ENCODE data around the gene LUC7L3. TPM values are rescaled to one million over a fixed set of nuclear protein-coding genes. Genes with fewer than 3 reads are reported as not detected.

LUC7L3 gene
- total RNA-seq, 1 experiment from 2014 or later: 154 TPM

DNA sequence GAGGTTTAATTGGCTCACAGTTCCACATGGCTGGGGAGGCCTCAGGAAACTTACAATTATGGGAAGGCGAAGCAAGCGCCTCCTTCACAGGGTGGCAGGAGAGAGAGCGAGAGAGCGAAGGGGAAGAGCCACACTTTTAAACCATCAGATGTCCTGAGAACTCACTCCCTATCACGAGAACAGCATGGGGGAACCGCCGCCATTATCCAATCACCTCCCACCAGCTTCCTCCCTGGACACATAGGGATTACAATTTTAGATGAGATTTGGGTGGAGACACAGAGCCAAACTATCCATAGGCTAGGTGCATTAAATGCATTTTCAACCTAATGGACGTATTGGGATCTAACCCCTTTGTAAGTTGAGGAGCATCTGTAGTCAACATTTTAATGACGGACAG is 6.8 kb upstream of the LUC7L3 start:
- Histone ChIP-seq H2BK5ac (ENCODE audit: insufficient read length, low read length) (no peak overlapping the region), H4K91ac (ENCODE audit: insufficient read length, low read depth, low read length) (no peak overlapping the region), H3K4ac (ENCODE audit: low read depth, low read length) (no peak overlapping the region), H3K23ac (ENCODE audit: insufficient read length, low read depth, low read length) (no peak overlapping the region), H3K79me1 (ENCODE audit: insufficient read depth, low read depth, low read length, poor library complexity, severe bottlenecking) (no peaks in the 10 kb centered on the region), H3K23me2 (ENCODE audit: insufficient read length, low read depth, low read length, poor library complexity, severe bottlenecking) (peaks cover 5% of the 10 kb centered on the region), H2BK20ac (ENCODE audit: low read depth, low read length, poor library complexity, severe bottlenecking) (no peak overlapping the region), H3K56ac (ENCODE audit: insufficient read length, low read depth, low read length) (no peak overlapping the region), H3K27me3 (ENCODE audit: insufficient read depth, low read length) (no peaks in the 10 kb centered on the region), H3K4me2 (ENCODE audit: insufficient read depth, insufficient read length, low read length) (no peak overlapping the region), H3T11ph (ENCODE audit: low read length) (no peak overlapping the region), H3K9me3 (ENCODE audit: control insufficient read depth, low read depth, low read length) (no peaks in the 10 kb centered on the region), H3K9ac (ENCODE audit: extremely low read depth, insufficient read length, low read length) (no peak overlapping the region), H2AK5ac (ENCODE audit: insufficient read length, low read length) (no peak overlapping the region), H4K20me1 (ENCODE audit: control insufficient read depth, insufficient read depth, insufficient read length) (no peaks in the 10 kb centered on the region), H3K27ac (ENCODE audit: insufficient read length, low read depth, low read length) (no peak overlapping the region), H2AFZ (ENCODE audit: low read length) (no peak overlapping the region), H2BK15ac (ENCODE audit: low read depth, low read length) (no peak overlapping the region), H2BK120ac (ENCODE audit: low read depth, low read length, poor library complexity, severe bottlenecking) (no peak overlapping the region), H3K18ac (ENCODE audit: insufficient read length, low read depth, low read length) (no peak overlapping the region), H3K4me1 (ENCODE audit: insufficient read depth, low read length) (no peaks in the 10 kb centered on the region; the same call in 1 of the 2 replicates), H4K8ac (replicated peaks; ENCODE audit: insufficient read length, low read depth, low read length) (no peak overlapping the region), H3K79me2 (ENCODE audit: insufficient read depth, low read length) (no peaks in the 10 kb centered on the region), H2BK12ac (ENCODE audit: insufficient read length, low read depth, low read length) (no peak overlapping the region), H3K14ac (ENCODE audit: insufficient read depth, low read length) (no peak overlapping the region), H4K5ac (ENCODE audit: insufficient read length, low read depth, low read length) (no peak overlapping the region)
- no peak overlapping the region for H3K27ac Mint-ChIP-seq
- H3K4me3 Mint-ChIP-seq: no peak overlapping the region
- TF ChIP-seq, protein P1, sequence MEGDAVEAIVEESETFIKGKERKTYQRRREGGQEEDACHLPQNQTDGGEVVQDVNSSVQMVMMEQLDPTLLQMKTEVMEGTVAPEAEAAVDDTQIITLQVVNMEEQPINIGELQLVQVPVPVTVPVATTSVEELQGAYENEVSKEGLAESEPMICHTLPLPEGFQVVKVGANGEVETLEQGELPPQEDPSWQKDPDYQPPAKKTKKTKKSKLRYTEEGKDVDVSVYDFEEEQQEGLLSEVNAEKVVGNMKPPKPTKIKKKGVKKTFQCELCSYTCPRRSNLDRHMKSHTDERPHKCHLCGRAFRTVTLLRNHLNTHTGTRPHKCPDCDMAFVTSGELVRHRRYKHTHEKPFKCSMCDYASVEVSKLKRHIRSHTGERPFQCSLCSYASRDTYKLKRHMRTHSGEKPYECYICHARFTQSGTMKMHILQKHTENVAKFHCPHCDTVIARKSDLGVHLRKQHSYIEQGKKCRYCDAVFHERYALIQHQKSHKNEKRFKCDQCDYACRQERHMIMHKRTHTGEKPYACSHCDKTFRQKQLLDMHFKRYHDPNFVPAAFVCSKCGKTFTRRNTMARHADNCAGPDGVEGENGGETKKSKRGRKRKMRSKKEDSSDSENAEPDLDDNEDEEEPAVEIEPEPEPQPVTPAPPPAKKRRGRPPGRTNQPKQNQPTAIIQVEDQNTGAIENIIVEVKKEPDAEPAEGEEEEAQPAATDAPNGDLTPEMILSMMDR (conservative IDR thresholded peaks at IDR 0.05): no peak
- H3K36me3 Mint-ChIP-seq (ENCODE audit: insufficient read depth in 1 of 3, low read depth in 3 of 3): no peaks in the 10 kb centered on the region
- H3K9me3 Mint-ChIP-seq: no peaks in the 10 kb centered on the region
- DNase-seq: no peak
- WGBS (ENCODE audit: extremely low coverage, insufficient read length, low lambda C conversion rate): no CpG with 5 or more reads among the region's 9 CpGs
- H3K27me3 Mint-ChIP-seq (ENCODE audit: low read depth): no peaks in the 10 kb centered on the region; the same call in 1 of the 2 replicates
- peaks cover 24 to 28% of the 10 kb centered on the region in 2 experiments for H3K4me1 Mint-ChIP-seq
